Endothelial cell (in vitro differentiated cells): ENCODE results near the gene ITIH5. TPM values are rescaled to one million over a fixed set of nuclear protein-coding genes. Genes with fewer than 3 reads are reported as not detected.

Experiments
- DNase-seq: peaks from one replicate; pipeline ENCODE4 v3.0.0; 2021; ENCODE audit warnings: low spot score
- H3K27ac Mint-ChIP-seq: one replicate; pipeline ENCODE4 v1.8.0; 2021; ENCODE audit warnings: mixed read lengths, inconsistent platforms; ENCODE audit not compliant: unreplicated experiment
- H3K27me3 Mint-ChIP-seq: one replicate; pipeline ENCODE4 v1.8.0; 2021; ENCODE audit warnings: mild to moderate bottlenecking, moderate library complexity, mixed read lengths, inconsistent platforms; ENCODE audit not compliant: unreplicated experiment
- H3K36me3 Mint-ChIP-seq: one replicate; pipeline ENCODE4 v1.8.0; 2021; ENCODE audit warnings: mild to moderate bottlenecking, low read depth, mixed read lengths, inconsistent platforms; ENCODE audit not compliant: unreplicated experiment
- H3K4me1 Mint-ChIP-seq: one replicate; pipeline ENCODE4 v1.8.0; 2021; ENCODE audit warnings: mild to moderate bottlenecking, mixed read lengths, inconsistent platforms; ENCODE audit not compliant: unreplicated experiment
- H3K4me3 Mint-ChIP-seq: one replicate; pipeline ENCODE4 v1.8.0; 2021; ENCODE audit warnings: mild to moderate bottlenecking, mixed read lengths, inconsistent platforms; ENCODE audit not compliant: unreplicated experiment
- H3K9me3 Mint-ChIP-seq: one replicate; pipeline ENCODE4 v1.8.0; 2021; ENCODE audit warnings: mixed read lengths, inconsistent platforms; ENCODE audit not compliant: unreplicated experiment
- CTCF ChIP-seq: fragments of 200-600 bp; sonication (generic); IDR thresholded peaks from one replicate; pipeline ENCODE4 v1.5.0; 2021; ENCODE audit warnings: antibody characterized with exemption; ENCODE audit not compliant: unreplicated experiment
- total RNA-seq: library from RNA; stranded (reverse); fragmentation: NEBNext Ultra II Directional; extraction: Animal tissue kit (Norgen Biotek cat#: 25700); gene quantifications from one replicate; pipeline ENCODE4 v1.2.1, GENCODE V29; 2021; ENCODE audit not compliant: unreplicated experiment

Gene ITIH5
- total RNA-seq, 1 donor from 2014 or later, result 0.36 TPM

GRCh38 chr10:7596356-7596755 is 70.4 kb downstream of the ITIH5 start:
- Mint-ChIP-seq H3K9me3 (no peaks in the 10 kb centered on the region), H3K27me3 (no peaks in the 10 kb centered on the region), H3K36me3 (no peaks in the 10 kb centered on the region), H3K4me1 (no peaks in the 10 kb centered on the region), H3K4me3 (no peak overlapping the region), H3K27ac (no peak overlapping the region)
- DNase-seq, result no peak
- no peak for TF ChIP-seq CTCF

GRCh38 chr10:7593905-7594304 is 72.9 kb downstream of the ITIH5 start:
- TF ChIP-seq CTCF, result no peak
- no peak for DNase-seq
- Mint-ChIP-seq H3K4me3 (no peak overlapping the region), H3K27ac (no peak overlapping the region), H3K27me3 (no peaks in the 10 kb centered on the region), H3K9me3 (no peaks in the 10 kb centered on the region), H3K4me1 (no peaks in the 10 kb centered on the region), H3K36me3 (no peaks in the 10 kb centered on the region)

GRCh38 chr10:7593063-7593462 is 73.7 kb downstream of the ITIH5 start:
- H3K9me3 Mint-ChIP-seq, result no peaks in the 10 kb centered on the region

GRCh38 chr10:7592627-7593026 is 74.1 kb downstream of the ITIH5 start:
- Mint-ChIP-seq H3K4me1 (no peaks in the 10 kb centered on the region), H3K4me3 (no peak overlapping the region), H3K36me3 (no peaks in the 10 kb centered on the region), H3K9me3 (no peaks in the 10 kb centered on the region), H3K27me3 (no peaks in the 10 kb centered on the region), H3K27ac (no peak overlapping the region)
- no peak for TF ChIP-seq CTCF
- DNase-seq, result no peak

More at GRCh38 chr10:7593063-7593462, 73.7 kb downstream of the ITIH5 start:
- Mint-ChIP-seq H3K4me3 (no peak overlapping the region), H3K27me3 (no peaks in the 10 kb centered on the region), H3K36me3 (no peaks in the 10 kb centered on the region), H3K4me1 (no peaks in the 10 kb centered on the region), H3K27ac (no peak overlapping the region)
- no peak for TF ChIP-seq CTCF
- DNase-seq, result no peak

- H3K4me3 Mint-ChIP-seq, result no peak overlapping the region
- H3K27ac Mint-ChIP-seq, result no peak overlapping the region
- H3K9me3 Mint-ChIP-seq, result no peaks in the 10 kb centered on the region
- no peaks in the 10 kb centered on the region for H3K27me3 Mint-ChIP-seq
- no peaks in the 10 kb centered on the region for H3K36me3 Mint-ChIP-seq
- H3K4me1 Mint-ChIP-seq, result no peaks in the 10 kb centered on the region
- no peak for DNase-seq
- TF ChIP-seq CTCF, result no peak
Observed at GRCh38 chr10:7590271-7590670, 76.5 kb downstream of the ITIH5 start.
